ENCODE data around the gene DLG2.

The DLG2 gene

DNA sequence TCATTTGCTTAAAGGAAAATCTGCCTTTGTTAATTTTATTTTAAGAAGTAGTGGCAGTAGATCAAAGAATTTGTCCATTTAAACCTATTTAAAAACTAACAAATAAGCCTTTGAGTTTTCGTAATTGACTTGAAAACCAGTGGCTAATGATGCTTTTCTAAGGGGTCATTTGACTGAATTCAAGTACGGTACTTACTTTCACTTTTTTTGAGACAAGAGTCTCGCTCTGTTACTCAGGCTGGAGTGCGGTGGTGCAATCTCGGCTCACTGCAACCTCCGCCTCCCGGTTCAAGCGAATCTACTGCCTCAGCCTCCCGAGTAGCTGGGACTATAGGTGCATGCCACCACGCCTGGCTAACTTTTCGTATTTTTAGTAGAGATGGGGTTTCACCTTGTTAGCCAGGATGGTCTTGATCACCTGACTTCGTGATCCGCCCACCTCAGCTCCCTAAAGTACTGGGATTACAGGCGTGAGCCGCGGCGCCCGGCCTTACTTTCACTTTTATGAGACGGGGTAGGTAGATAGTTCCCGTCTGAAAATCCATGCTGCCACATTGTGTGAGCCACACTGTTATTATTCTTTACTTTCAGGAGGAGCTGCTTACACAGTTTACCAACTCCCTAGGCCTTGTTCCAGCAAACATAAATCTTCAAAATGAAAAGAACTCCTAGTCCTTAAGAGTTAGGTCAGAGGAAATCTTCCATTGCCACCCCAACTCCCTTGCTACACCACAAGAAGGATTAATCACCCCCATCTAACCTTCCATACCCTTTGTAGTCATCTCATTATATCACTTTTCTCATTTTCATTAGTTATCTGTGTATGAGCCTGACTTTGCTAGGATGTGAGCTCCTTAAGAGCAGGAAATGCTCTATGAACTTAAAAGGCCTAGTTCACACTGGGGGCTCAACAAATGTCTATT, 1414.4 kb downstream of the DLG2 start:
- DNase-seq (ENCODE audit: low spot score), result no peak

- DNase-seq (ENCODE audit: low spot score), result no peak
Measured at GRCh38 chr11:84211896-84212295, 1415.2 kb downstream of the DLG2 start.

DNA sequence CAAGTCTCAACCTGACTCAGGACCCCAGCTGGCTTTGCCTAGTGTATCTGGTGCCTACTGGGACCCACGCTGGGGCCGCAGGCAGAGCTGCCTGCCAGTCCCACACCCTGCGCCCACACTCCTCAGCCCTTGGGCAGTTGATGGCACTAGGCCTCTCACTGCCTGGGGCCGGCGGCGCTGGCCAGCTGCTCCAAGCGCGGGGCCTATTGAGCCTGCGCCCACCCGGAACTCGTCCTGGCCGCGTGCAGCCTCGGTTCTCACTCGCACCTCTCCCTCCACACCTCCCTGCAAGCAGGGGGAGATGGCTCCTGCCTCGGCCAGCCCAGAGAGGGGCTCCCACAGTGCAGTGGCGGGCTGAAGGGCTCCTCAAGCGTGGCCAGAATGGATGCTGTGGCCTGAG, 1432.4 kb downstream of the DLG2 start:
- no peak for DNase-seq (ENCODE audit: low spot score)

DNA sequence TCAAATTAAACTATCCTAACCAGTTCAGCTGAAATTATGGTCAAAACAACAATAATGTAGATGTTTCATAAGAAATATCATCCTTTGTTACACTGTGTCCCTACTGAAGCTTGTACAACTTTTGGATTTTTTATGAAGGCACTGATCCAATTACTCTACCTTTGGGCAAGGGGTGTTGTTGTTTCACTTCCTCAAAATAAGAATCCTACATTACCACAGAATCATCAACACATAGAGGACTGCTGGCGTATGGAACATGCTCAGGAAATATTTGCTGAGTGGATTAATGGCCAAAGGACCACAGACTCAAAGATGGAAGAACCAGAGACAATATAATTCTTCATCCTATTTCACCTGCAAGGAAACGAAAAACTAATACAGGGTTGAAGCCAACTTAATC, 1433.4 kb downstream of the DLG2 start:
- DNase-seq (ENCODE audit: low spot score), result no peak

DNA sequence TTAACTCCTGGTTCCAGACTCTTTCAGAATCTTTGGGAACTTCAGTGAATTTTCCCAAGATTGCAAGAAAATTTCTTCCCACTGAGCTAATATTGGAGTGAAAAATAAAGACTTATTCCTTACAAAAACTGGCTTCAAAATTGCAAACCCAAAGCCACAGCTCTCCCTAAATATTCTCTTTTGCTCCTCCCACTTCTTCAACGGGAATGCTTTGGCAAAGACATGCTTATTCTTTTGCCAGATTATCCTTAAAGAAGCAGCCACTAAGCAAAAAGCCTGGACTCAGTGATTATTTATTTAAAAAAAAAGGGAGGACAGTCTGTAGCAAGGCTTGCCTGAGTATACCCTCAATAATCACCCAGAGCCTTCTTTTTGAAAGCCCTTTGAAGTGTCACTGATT, 1438.6 kb downstream of the DLG2 start:
- no peak for DNase-seq (ENCODE audit: low spot score)

- DNase-seq (ENCODE audit: low spot score), result no peak
Measured at GRCh38 chr11:84173078-84173477, 1454.1 kb downstream of the DLG2 start.

GRCh38 chr11:84165139-84165538, 1462.0 kb downstream of the DLG2 start:
- DNase-seq (ENCODE audit: low spot score), result no peak

- no peak for DNase-seq (ENCODE audit: low spot score)
Measured at GRCh38 chr11:84164728-84165127, 1462.4 kb downstream of the DLG2 start.

GRCh38 chr11:84163116-84163515, 1464.0 kb downstream of the DLG2 start:
- no peak for DNase-seq (ENCODE audit: low spot score)

GRCh38 chr11:84157639-84158038, 1469.5 kb downstream of the DLG2 start:
- DNase-seq (ENCODE audit: low spot score), result no peak

DNA sequence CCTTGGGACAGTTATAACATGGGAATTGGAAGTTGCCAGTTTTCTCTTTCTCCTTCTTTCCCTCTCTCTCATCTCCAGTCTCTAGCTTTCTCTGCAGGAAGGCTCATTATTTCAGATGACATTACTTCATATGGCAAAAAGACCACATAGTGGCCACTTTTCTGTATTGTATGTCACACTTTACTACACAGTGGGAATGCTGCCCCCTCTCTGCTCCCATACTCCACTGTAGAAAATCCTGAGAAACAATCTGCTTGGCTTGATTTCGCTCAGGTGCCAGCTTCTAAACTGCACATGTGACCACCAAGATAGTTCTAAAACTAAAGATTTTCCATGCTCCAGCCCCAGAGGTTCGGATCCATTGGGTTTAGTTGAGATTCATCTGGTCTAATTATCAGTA, 1480.3 kb downstream of the DLG2 start:
- DNase-seq (ENCODE audit: low spot score), result no peak

- DNase-seq (ENCODE audit: low spot score), result no peak
Measured at GRCh38 chr11:84145616-84146185, 1481.4 kb downstream of the DLG2 start.

- no peak for DNase-seq (ENCODE audit: low spot score)
Measured at GRCh38 chr11:84144531-84144930, 1482.6 kb downstream of the DLG2 start.

DNA sequence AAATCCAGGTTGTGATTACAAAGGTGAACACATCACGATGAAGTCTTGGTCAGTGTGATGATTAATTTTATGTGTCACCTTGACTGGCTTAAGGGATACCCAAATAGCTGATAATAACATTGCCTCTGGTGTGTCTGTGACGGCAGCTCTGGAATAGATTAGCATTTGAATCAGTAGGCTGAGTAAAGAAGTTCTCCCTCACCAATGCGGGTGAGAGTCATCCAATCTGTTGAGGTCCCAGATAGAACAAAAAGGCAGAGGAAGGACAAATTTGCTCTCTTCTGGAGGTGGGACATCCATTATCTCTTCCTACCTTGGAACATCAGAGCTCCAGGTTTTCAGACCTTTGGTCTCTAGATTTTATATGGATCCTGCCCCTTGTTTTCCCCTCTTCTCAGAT, 1484.7 kb downstream of the DLG2 start:
- DNase-seq (ENCODE audit: low spot score), result no peak

- no peak for DNase-seq (ENCODE audit: low spot score)
Measured at GRCh38 chr11:84140386-84141169, 1486.6 kb downstream of the DLG2 start.

- DNase-seq (ENCODE audit: low spot score), result no peak
Measured at GRCh38 chr11:84137960-84138359, 1489.2 kb downstream of the DLG2 start.

DNA sequence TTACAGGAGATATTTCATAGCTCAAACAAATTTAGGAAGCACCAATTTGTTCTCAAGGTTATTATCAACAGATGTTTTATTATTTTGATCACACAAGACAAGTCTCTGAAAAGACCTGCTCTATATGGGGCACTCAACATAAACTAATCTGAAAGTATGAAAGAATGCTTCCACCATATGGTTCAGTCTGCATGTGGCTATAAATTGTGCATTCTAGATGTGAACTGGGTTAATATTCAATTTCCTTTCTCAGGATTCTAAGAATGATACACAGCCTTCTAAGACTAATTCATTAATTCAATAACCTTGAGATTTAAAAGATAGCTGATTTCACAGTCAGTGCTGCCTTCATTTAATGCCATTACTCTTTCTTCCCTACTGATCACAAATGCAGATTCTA, 1489.6 kb downstream of the DLG2 start:
- no peak for DNase-seq (ENCODE audit: low spot score)

DNA sequence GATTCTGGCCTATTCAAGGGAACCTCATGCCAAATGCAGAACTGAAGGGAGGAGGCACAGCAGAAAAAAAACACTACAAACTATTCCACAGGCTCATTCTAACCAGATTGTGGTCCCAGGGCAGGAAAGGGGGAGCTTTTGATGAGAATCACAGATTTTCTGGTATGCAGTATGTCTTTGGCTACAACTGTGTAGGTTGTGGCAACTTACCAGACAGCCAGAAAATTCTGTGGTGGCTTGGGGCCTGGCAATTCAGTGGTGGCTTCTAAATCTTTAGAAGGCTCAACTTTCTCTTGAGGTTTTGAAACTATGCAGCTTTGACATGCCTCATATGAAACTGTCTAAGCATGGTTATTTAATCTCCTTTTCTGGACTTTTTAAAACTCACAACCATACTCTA, 1490.2 kb downstream of the DLG2 start:
- no peak for DNase-seq (ENCODE audit: low spot score)

DNA sequence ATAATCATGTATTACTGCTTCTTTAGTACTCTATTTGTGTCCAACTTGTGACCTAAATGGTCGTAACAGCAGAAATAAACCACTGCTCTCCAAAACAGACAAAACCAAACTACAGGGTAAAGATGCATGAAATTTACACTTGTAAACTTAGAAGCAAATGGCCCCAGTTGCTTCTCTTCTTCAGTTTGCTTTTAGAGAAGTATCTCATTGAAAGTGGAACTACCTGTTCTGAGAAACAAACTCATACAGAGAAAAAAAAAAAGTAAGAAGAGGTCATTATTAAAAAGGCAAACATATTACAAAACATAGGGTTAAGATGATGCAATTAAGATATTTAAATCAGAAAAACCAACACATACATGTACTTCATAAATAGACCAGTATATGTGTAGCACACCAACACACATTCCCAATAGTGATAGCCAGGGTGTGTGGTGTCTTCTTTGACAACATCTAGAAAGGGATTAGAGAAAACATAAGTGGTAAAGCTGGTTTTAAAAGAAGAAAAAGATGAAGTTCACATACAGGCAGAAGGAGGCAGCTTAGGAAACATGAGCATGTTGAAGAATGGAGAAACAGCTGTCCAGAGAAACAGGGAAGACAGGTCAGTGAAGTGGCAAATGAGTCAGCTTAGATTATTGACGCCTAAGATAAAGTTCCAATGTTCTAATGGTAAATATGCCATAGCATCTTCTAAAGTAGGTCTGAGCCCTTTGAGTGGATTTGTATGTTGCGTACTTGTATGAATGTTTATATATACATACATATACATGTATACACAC, 1496.3 kb downstream of the DLG2 start:
- no peak for DNase-seq (ENCODE audit: low spot score)

- no peak for DNase-seq (ENCODE audit: low spot score)
Measured at GRCh38 chr11:84129961-84130576, 1497.1 kb downstream of the DLG2 start.

- no peak for DNase-seq (ENCODE audit: low spot score)
Measured at GRCh38 chr11:84128840-84129239, 1498.3 kb downstream of the DLG2 start.

DNA sequence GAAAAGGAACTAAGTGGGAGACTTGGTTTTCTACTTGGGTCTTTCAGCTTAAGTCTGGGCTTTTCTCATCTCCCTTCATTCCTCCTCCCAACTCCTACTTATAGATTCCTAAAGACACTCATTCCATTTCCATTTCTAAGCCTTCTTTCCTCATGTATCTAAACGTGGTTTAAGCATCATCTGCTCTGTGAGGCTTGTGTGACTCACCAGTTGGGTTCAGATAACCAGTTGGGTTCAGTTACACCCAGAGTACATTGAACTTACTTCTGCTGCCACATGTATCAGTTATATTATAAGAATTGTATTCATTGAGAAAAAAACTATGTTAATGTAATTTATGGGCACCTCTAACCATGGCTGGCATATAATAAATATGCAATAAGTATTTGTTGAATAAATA, 1509.8 kb downstream of the DLG2 start:
- DNase-seq (ENCODE audit: low spot score), result no peak
